HepG2 (cell line): ENCODE measurements around the gene APRT. TPM values are rescaled to one million over a fixed set of nuclear protein-coding genes. Genes with fewer than 3 reads are reported as not detected.

Experiments
- CENPT ChIP-seq: sonication (generic); formaldehyde crosslinking; IDR thresholded peaks from 2 replicates; pipeline ENCODE4 v1.8.0; 2022; ENCODE audit warnings: low read depth, mild to moderate bottlenecking, moderate library complexity, missing genetic modification reagents
- CHD4 ChIP-seq: fragments of 200-600 bp; sonication (generic); IDR thresholded peaks from 2 replicates; pipeline ENCODE4 v1.7.0; 2017; ENCODE audit warnings: mild to moderate bottlenecking, low read length, borderline replicate concordance
- EHMT2 ChIP-seq: fragments of 200-600 bp; sonication (generic); IDR thresholded peaks from 2 replicates; pipeline ENCODE4 v1.7.0; 2017; ENCODE audit warnings: antibody characterized with exemption, low read depth, low read length, borderline replicate concordance
- RBM22 ChIP-seq: fragments of 200-400 bp; formaldehyde crosslinking; optimal IDR thresholded peaks from 2 replicates; pipeline ENCODE3; 2017; ENCODE audit warnings: mild to moderate bottlenecking, low read length, moderate library complexity
- SPEN ChIP-seq: sonication (generic); formaldehyde crosslinking; IDR thresholded peaks from 2 replicates; pipeline ENCODE4 v1.5.1; 2020; ENCODE audit warnings: low read depth, mild to moderate bottlenecking, missing genetic modification reagents
- ZNF160 ChIP-seq: sonication (generic); formaldehyde crosslinking; IDR thresholded peaks from 2 replicates; pipeline ENCODE4 v1.8.0; 2022; ENCODE audit warnings: mild to moderate bottlenecking, inconsistent platforms, missing genetic modification reagents
- ZNF33B ChIP-seq: sonication (generic); formaldehyde crosslinking; IDR thresholded peaks from 2 replicates; pipeline ENCODE4 v1.5.1; 2020; ENCODE audit warnings: mild to moderate bottlenecking, missing genetic modification reagents
- ZNF446 ChIP-seq: sonication (generic); formaldehyde crosslinking; IDR thresholded peaks from 2 replicates; pipeline ENCODE4 v1.5.0; 2020; ENCODE audit warnings: mild to moderate bottlenecking, missing genetic modification reagents
- ZNF761 ChIP-seq: sonication (generic); formaldehyde crosslinking; conservative IDR thresholded peaks from 2 replicates; pipeline ENCODE4 v1.4.0; 2020; ENCODE audit warnings: mild to moderate bottlenecking, missing genetic modification reagents
- ZNF776 ChIP-seq: sonication (generic); formaldehyde crosslinking; IDR thresholded peaks from 2 replicates; pipeline ENCODE4 v1.4.0; 2020; ENCODE audit warnings: mild to moderate bottlenecking, missing genetic modification reagents
- ZNF891 ChIP-seq: sonication (generic); formaldehyde crosslinking; IDR thresholded peaks from 2 replicates; pipeline ENCODE4 v1.5.0; 2020; ENCODE audit warnings: mild to moderate bottlenecking, missing genetic modification reagents
- polyA plus RNA-seq, 8 experiments: library from polyadenylated mRNA; depleted of rRNA in 3 of 8; stranded (reverse) in 7 of 8; unstranded in 1 of 8; fragments of >200 nt; fragmentation: Illumina TruSeq in 4 of 8; extraction: Trizol in 4 of 8; gene quantifications; 2 replicates each; pipeline versions ENCODE4 v1.2.1 to v1.2.3, GENCODE V29; 2011 to 2016; ENCODE audit warnings: low read depth in 4 of 8, missing spikeins in 1 of 8, mixed read lengths in 1 of 8; ENCODE audit not compliant: insufficient read depth in 1 of 8
- total RNA-seq, 5 experiments: library from RNA; depleted of rRNA; stranded (reverse); fragments of >200 nt; fragmentation: Illumina TruSeq; extraction: Trizol; gene quantifications; 2 replicates each; pipeline ENCODE4 v1.2.3, GENCODE V29; 2016; ENCODE audit warnings: low read depth in 1 of 5
- TF ChIP-seq, protein P1 (sequence below): sonication (generic); formaldehyde crosslinking; conservative IDR thresholded peaks from 2 replicates; pipeline ENCODE4 v1.4.0; 2020; ENCODE audit warnings: mild to moderate bottlenecking, missing genetic modification reagents, moderate library complexity
- TF ChIP-seq, protein P2 (sequence below): sonication (generic); formaldehyde crosslinking; IDR thresholded peaks from 2 replicates; pipeline ENCODE4 v1.5.0; 2020; ENCODE audit warnings: mild to moderate bottlenecking, missing genetic modification reagents, borderline replicate concordance
- TF ChIP-seq, protein P3 (sequence below): sonication (generic); formaldehyde crosslinking; IDR thresholded peaks from 2 replicates; pipeline ENCODE4 v1.4.0; 2020; ENCODE audit warnings: low read depth, missing genetic modification reagents
- TF ChIP-seq, protein P4 (sequence below): sonication (generic); formaldehyde crosslinking; IDR thresholded peaks from 2 replicates; pipeline ENCODE4 v1.8.1; 2023; ENCODE audit warnings: mild to moderate bottlenecking, inconsistent platforms, moderate library complexity, missing genetic modification reagents, borderline replicate concordance

The APRT gene
- total and polyA plus RNA-seq, 2 of the 13 experiments (the other 11 are each of a cell fraction or from before 2014, with no cell fraction given), result 155 to 242 TPM

DNA sequence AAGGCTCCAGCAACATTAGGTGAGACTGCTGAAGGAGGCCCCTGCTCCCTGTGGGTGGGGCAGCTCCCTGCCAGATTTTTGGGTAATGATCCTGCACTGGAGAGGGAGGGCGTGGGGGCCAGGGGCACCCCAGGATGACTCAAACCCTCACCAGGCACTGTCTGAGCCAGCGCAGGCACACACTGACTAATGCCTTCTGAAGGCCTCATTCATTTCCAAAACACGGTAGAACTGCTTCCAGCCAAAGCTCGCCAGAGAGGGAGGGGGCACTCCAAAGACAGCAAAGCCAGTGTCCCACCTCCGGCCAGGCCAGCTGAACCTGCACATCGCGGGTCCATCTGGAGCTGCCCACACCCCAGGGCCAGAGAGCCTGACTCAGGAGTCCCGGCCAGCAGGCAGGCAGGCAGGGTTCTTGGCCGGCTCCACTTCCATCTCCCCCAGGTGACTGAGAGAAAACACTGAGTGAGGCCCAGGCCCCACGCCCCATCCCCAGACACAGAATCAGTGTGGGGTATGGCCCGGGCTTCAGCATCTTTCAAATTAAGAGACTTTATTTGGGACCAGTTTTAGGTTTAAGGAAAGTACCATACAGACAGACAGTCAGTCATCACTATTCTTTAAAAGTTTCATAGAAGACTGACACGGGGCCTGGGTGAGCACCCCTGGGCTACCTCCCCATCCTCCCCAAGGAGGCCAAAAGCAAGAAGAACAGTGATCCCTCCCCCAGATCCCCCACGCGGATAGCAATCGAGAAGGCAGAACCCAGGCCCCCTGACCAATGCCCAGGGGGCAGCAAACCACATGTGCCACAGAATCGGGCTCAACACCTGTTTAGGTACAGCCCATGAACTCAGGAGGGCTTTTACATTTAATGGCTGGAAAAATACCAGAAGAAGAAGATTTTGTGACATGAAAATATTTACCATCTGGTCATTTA, 29.0 kb downstream of the APRT start (continued):
- TF ChIP-seq ZNF160 (no peak), CHD4 (no peak), CENPT (no peak), RBM22 (no peak), ZNF761 (CRISPR knock-in tag) (no peak), ZNF891 (CRISPR knock-in tag) (no peak), SPEN (CRISPR knock-in tag) (no peak), EHMT2 (no peak), ZNF446 (CRISPR knock-in tag) (no peak), ZNF33B (CRISPR knock-in tag) (no peak), ZNF776 (CRISPR knock-in tag) (no peak)
- TF ChIP-seq, protein P1, sequence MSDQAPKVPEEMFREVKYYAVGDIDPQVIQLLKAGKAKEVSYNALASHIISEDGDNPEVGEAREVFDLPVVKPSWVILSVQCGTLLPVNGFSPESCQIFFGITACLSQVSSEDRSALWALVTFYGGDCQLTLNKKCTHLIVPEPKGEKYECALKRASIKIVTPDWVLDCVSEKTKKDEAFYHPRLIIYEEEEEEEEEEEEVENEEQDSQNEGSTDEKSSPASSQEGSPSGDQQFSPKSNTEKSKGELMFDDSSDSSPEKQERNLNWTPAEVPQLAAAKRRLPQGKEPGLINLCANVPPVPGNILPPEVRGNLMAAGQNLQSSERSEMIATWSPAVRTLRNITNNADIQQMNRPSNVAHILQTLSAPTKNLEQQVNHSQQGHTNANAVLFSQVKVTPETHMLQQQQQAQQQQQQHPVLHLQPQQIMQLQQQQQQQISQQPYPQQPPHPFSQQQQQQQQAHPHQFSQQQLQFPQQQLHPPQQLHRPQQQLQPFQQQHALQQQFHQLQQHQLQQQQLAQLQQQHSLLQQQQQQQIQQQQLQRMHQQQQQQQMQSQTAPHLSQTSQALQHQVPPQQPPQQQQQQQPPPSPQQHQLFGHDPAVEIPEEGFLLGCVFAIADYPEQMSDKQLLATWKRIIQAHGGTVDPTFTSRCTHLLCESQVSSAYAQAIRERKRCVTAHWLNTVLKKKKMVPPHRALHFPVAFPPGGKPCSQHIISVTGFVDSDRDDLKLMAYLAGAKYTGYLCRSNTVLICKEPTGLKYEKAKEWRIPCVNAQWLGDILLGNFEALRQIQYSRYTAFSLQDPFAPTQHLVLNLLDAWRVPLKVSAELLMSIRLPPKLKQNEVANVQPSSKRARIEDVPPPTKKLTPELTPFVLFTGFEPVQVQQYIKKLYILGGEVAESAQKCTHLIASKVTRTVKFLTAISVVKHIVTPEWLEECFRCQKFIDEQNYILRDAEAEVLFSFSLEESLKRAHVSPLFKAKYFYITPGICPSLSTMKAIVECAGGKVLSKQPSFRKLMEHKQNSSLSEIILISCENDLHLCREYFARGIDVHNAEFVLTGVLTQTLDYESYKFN (CRISPR knock-in tag), result no peak
- TF ChIP-seq, protein P2, sequence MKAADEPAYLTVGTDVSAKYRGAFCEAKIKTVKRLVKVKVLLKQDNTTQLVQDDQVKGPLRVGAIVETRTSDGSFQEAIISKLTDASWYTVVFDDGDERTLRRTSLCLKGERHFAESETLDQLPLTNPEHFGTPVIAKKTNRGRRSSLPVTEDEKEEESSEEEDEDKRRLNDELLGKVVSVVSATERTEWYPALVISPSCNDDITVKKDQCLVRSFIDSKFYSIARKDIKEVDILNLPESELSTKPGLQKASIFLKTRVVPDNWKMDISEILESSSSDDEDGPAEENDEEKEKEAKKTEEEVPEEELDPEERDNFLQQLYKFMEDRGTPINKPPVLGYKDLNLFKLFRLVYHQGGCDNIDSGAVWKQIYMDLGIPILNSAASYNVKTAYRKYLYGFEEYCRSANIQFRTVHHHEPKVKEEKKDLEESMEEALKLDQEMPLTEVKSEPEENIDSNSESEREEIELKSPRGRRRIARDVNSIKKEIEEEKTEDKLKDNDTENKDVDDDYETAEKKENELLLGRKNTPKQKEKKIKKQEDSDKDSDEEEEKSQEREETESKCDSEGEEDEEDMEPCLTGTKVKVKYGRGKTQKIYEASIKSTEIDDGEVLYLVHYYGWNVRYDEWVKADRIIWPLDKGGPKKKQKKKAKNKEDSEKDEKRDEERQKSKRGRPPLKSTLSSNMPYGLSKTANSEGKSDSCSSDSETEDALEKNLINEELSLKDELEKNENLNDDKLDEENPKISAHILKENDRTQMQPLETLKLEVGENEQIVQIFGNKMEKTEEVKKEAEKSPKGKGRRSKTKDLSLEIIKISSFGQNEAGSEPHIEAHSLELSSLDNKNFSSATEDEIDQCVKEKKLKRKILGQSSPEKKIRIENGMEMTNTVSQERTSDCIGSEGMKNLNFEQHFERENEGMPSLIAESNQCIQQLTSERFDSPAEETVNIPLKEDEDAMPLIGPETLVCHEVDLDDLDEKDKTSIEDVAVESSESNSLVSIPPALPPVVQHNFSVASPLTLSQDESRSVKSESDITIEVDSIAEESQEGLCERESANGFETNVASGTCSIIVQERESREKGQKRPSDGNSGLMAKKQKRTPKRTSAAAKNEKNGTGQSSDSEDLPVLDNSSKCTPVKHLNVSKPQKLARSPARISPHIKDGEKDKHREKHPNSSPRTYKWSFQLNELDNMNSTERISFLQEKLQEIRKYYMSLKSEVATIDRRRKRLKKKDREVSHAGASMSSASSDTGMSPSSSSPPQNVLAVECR (CRISPR knock-in tag), result 0 out of 2 replicates have a peak, but pooled peaks have one; percentile 24
- TF ChIP-seq, protein P3, sequence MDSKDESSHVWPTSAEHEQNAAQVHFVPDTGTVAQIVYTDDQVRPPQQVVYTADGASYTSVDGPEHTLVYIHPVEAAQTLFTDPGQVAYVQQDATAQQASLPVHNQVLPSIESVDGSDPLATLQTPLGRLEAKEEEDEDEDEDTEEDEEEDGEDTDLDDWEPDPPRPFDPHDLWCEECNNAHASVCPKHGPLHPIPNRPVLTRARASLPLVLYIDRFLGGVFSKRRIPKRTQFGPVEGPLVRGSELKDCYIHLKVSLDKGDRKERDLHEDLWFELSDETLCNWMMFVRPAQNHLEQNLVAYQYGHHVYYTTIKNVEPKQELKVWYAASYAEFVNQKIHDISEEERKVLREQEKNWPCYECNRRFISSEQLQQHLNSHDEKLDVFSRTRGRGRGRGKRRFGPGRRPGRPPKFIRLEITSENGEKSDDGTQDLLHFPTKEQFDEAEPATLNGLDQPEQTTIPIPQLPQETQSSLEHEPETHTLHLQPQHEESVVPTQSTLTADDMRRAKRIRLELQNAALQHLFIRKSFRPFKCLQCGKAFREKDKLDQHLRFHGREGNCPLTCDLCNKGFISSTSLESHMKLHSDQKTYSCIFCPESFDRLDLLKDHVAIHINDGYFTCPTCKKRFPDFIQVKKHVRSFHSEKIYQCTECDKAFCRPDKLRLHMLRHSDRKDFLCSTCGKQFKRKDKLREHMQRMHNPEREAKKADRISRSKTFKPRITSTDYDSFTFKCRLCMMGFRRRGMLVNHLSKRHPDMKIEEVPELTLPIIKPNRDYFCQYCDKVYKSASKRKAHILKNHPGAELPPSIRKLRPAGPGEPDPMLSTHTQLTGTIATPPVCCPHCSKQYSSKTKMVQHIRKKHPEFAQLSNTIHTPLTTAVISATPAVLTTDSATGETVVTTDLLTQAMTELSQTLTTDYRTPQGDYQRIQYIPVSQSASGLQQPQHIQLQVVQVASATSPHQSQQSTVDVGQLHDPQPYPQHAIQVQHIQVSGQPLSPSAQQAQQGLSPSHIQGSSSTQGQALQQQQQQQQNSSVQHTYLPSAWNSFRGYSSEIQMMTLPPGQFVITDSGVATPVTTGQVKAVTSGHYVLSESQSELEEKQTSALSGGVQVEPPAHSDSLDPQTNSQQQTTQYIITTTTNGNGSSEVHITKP, result no peak
- TF ChIP-seq, protein P4, sequence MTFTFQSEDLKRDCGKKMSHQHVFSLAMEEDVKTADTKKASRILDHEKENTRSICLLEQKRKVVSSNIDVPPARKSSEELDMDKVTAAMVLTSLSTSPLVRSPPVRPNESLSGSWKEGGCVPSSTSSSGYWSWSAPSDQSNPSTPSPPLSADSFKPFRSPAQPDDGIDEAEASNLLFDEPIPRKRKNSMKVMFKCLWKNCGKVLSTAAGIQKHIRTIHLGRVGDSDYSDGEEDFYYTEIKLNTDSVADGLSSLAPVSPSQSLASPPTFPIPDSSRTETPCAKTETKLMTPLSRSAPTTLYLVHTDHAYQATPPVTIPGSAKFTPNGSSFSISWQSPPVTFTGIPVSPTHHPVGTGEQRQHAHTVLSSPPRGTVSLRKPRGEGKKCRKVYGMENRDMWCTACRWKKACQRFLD, result no peak
